A549 (cell line): Measurements from ENCODE around the gene CCNYL1. TPM values are rescaled to one million over a fixed set of nuclear protein-coding genes. Genes with fewer than 3 reads are reported as not detected.

Experiments
- ATAC-seq, 2 experiments: fragments of 200-7000 bp in 1 of 2; fragments of >200 bp in 1 of 2; cut with Nextera tagmentation in 1 of 2; cut with Tn5 transposase in 1 of 2; 3 replicates each; pipeline versions ENCODE4 v1.8.0 to v1.9.1; 2018 to 2020; ENCODE audit warnings: mild to moderate bottlenecking in 1 of 2, moderate library complexity in 1 of 2
- CTCF ChIA-PET: fragments of 300-600 bp; sonication (Branson Sonifier 250); formaldehyde crosslinking; extraction: SDS; loops from one replicate; lab custom pipeline; 2021; ENCODE audit warnings: antibody characterized with exemption, inconsistent platforms; lab: Yijun Ruan, JAX
- POLR2A ChIA-PET: fragments of 350-600 bp; formaldehyde crosslinking; extraction: SDS; loops from one replicate; lab custom pipeline; 2021; ENCODE audit warnings: antibody characterized with exemption, inconsistent platforms; lab: Yijun Ruan, JAX
- DNase-seq, 2 experiments: peaks; one replicate each; pipeline versions ENCODE4 v3.0.0 to v3.0.0-alpha.2; 2011 to 2016; ENCODE audit warnings: low read depth in 1 of 2, low spot score in 1 of 2
- FAIRE-seq: peaks from 2 replicates; lab custom pipeline; 2011; peaks lifted over from hg19 to GRCh38; lab: Jason Lieb, UNC
- H3K27ac ChIP-seq, 2 experiments: fragments of >200 bp; sonication (Bioruptor Twin); formaldehyde crosslinking; 3 replicates each; pipeline ENCODE4 v1.5.1; 2016 to 2017
- H3K4me1 ChIP-seq: fragments of >200 bp; sonication (Bioruptor Twin); formaldehyde crosslinking; 3 replicates; pipeline ENCODE4 v1.6.1; 2016
- H3K4me2 ChIP-seq: fragments of >200 bp; sonication (Bioruptor Twin); formaldehyde crosslinking; 3 replicates; pipeline ENCODE4 v1.6.1; 2016
- H3K4me3 ChIP-seq: fragments of >200 bp; sonication (Bioruptor Twin); formaldehyde crosslinking; 3 replicates; pipeline ENCODE4 v1.5.1; 2016
- H3K9me3 ChIP-seq: fragments of >200 bp; sonication (Bioruptor Twin); formaldehyde crosslinking; 3 replicates; pipeline ENCODE4 v1.6.1; 2016
- CBX8 ChIP-seq: fragments of 200-600 bp; sonication (generic); IDR thresholded peaks from 2 replicates; pipeline ENCODE4 v1.6.1; 2016
- CHD4 ChIP-seq: fragments of 200-600 bp; sonication (generic); IDR thresholded peaks from 2 replicates; pipeline ENCODE4 v1.6.1; 2016; ENCODE audit warnings: antibody characterized with exemption, mild to moderate bottlenecking, borderline replicate concordance
- E2F6 ChIP-seq: IDR thresholded peaks from 2 replicates; pipeline ENCODE4 v1.6.1; 2012; ENCODE audit warnings: low read depth, borderline replicate concordance
- FOXS1 ChIP-seq: fragments of 250-450 bp; sonication (Bioruptor Pico); IDR thresholded peaks from 2 replicates; pipeline ENCODE4 v1.5.0; 2020; ENCODE audit warnings: mild to moderate bottlenecking, moderate library complexity
- GATA3 ChIP-seq: IDR thresholded peaks from 2 replicates; pipeline ENCODE4 v1.6.1; 2012; ENCODE audit warnings: borderline replicate concordance
- HDAC2 ChIP-seq: fragments of 200-600 bp; sonication (generic); IDR thresholded peaks from 2 replicates; pipeline ENCODE4 v1.6.1; 2016
- HEYL ChIP-seq: fragments of 250-450 bp; sonication (Bioruptor Pico); IDR thresholded peaks from 2 replicates; pipeline ENCODE4 v1.8.0; 2021; ENCODE audit warnings: mild to moderate bottlenecking, moderate library complexity
- HOXB5 ChIP-seq: fragments of 250-450 bp; sonication (Bioruptor Pico); IDR thresholded peaks from 2 replicates; pipeline ENCODE4 v1.5.0; 2020; ENCODE audit warnings: mild to moderate bottlenecking, moderate library complexity
- KDM1A ChIP-seq: fragments of 200-600 bp; sonication (generic); IDR thresholded peaks from 2 replicates; pipeline ENCODE4 v1.6.1; 2016; ENCODE audit warnings: low read depth, mild to moderate bottlenecking
- NFE2L2 ChIP-seq: fragments of 150-350 bp; conservative IDR thresholded peaks from 2 replicates; pipeline ENCODE4 v1.6.1; 2014; ENCODE audit warnings: low read length
- PHF8 ChIP-seq: fragments of 200-600 bp; sonication (generic); IDR thresholded peaks from 2 replicates; pipeline ENCODE4 v1.6.1; 2016; ENCODE audit warnings: low read depth, mild to moderate bottlenecking, antibody characterized with exemption, moderate library complexity, borderline replicate concordance
- POLR2AphosphoS2 ChIP-seq: conservative IDR thresholded peaks from 2 replicates; pipeline ENCODE4 v1.6.1; 2012; ENCODE audit warnings: low read length, improper control_type of control experiment, inconsistent platforms
- RAD21 ChIP-seq, 2 experiments: fragments of >200 bp in 1 of 2; sonication (Bioruptor Twin) in 1 of 2; formaldehyde crosslinking in 1 of 2; IDR thresholded peaks in 1 of 2; conservative IDR thresholded peaks in 1 of 2; 2 replicates in 1 of 2; 3 replicates in 1 of 2; pipeline ENCODE4 v1.6.1; 2012 to 2018; ENCODE audit warnings: inconsistent platforms in 1 of 2
- REST ChIP-seq: fragments of 200-600 bp; sonication (generic); IDR thresholded peaks from 2 replicates; pipeline ENCODE4 v1.6.1; 2016; ENCODE audit warnings: antibody characterized with exemption, mild to moderate bottlenecking, moderate library complexity
- SMC3 ChIP-seq: fragments of >200 bp; sonication (Bioruptor Twin); formaldehyde crosslinking; IDR thresholded peaks from 3 replicates; pipeline ENCODE4 v1.6.1; 2018; ENCODE audit warnings: inconsistent platforms
- SREBF2 ChIP-seq: fragments of 450-650 bp; IDR thresholded peaks from 2 replicates; pipeline ENCODE4 v1.6.1; 2014; ENCODE audit warnings: mild to moderate bottlenecking, moderate library complexity
- ZFP36 ChIP-seq: fragments of 450-650 bp; IDR thresholded peaks from 2 replicates; pipeline ENCODE4 v1.6.1; 2014; ENCODE audit warnings: borderline replicate concordance; ENCODE audit not compliant: partially characterized antibody
- ZNF302 ChIP-seq: fragments of 250-450 bp; sonication (Bioruptor Pico); IDR thresholded peaks from 2 replicates; pipeline ENCODE4 v1.9.0; 2021; ENCODE audit warnings: inconsistent platforms, mild to moderate bottlenecking, moderate library complexity
- ZSCAN20 ChIP-seq: fragments of 250-450 bp; sonication (Bioruptor Pico); IDR thresholded peaks from 2 replicates; pipeline ENCODE4 v1.8.0; 2022; ENCODE audit warnings: mild to moderate bottlenecking, moderate library complexity
- WGBS: methylation state at CpG from one replicate; pipeline ENCODE4 v1.1.6; 2017; ENCODE audit errors: missing lambda C conversion rate; 5-methylcytosine and 5-hydroxymethylcytosine counted together
- polyA plus RNA-seq, 4 experiments: library from polyadenylated mRNA; depleted of rRNA in 3 of 4; stranded (reverse); fragments of >200 nt; fragmentation: RNase III in 1 of 4; extraction: RNeasy Plus Mini Kit Qiagen cat#74134 plus additional on column Dnase treatment in 1 of 4; gene quantifications; 2 replicates in 3 of 4; 3 replicates in 1 of 4; pipeline ENCODE4 v1.2.3, GENCODE V29; 2011 to 2017
- TF ChIP-seq, protein P1 (sequence below): fragments of 250-450 bp; sonication (Bioruptor Pico); IDR thresholded peaks from 2 replicates; pipeline ENCODE4 v1.5.0; 2020; ENCODE audit warnings: low read depth, mild to moderate bottlenecking, moderate library complexity

The CCNYL1 gene
- polyA plus RNA-seq, 2 of the 4 experiments (the other 2 are of a cell fraction), result 16.9 to 31.6 TPM

DNA sequence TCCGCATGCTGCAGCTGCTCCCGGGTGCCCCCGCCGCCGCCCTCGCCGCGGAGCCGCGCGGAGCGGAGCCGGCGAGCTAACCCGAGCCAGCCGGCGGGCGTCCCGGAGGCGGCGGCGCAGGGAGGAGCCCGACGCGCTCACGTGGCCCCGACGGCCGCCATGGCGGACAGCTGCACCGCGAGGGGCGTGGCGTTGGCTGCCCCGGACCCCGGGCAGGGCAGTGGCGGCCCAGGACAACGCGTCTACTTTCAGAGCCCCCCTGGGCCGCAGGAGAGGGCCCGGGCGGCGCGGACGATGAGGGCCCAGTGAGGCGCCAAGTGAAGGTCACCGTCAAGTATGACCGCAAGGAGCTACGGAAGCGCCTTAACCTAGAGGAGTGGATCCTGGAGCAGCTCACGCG, 30.0 kb upstream of the CCNYL1 start:
- peaks cover 37% of the 10 kb centered on the region for H3K4me1 ChIP-seq
- H3K4me3 ChIP-seq, result no peak overlapping the region
- WGBS, result 98% methylated on average over 50 of the region's 52 CpGs
- DNase-seq (no peak), ATAC-seq (no peak), FAIRE-seq (no peak)
- ChIA-PET CTCF (interaction anchor here (0.6 to 1.5 kb wide), 3 partner anchors 9 to 55 kb away, joined by 3 to 4 read pairs (median 3); no protein-coding TSS in a partner anchor), POLR2A (no interaction called here)
- TF ChIP-seq, protein P1, sequence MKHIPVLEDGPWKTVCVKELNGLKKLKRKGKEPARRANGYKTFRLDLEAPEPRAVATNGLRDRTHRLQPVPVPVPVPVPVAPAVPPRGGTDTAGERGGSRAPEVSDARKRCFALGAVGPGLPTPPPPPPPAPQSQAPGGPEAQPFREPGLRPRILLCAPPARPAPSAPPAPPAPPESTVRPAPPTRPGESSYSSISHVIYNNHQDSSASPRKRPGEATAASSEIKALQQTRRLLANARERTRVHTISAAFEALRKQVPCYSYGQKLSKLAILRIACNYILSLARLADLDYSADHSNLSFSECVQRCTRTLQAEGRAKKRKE (CRISPR knock-in tag), result no peak
- no peak for TF ChIP-seq ZSCAN20 (CRISPR knock-in tag)
- H3K4me2 ChIP-seq, result no peak overlapping the region
- no peaks in the 10 kb centered on the region for H3K9me3 ChIP-seq
- H3K27ac ChIP-seq, result peak overlapping the region in 1 of 2 experiments; percentile 62; a peak in 3 of 6 replicates

DNA sequence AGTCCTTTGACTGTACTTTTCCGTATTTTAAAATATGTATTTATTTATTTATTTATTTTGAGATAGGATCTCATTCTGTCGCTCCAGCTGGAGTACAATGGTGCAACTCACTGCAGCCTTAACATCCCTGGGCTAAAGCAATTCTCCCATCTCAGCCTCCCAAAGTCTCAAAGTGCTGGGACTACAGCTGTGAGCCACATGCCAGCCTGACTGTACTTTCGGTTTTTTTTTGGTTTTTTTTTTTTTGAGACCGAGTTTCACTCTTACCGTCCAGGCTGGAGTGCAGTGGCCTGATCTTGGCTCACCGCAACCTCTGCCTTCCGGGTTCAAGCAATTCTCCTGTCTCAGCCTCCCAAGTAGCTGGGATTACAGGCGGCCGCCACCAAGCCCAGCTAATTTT, 28.9 kb upstream of the CCNYL1 start:
- FAIRE-seq (no peak), ATAC-seq (no peak), DNase-seq (no peak)
- H3K4me1 ChIP-seq, result peaks cover 34% of the 10 kb centered on the region
- TF ChIP-seq SREBF2, result no peak
- no peak for TF ChIP-seq RAD21 (conservative IDR thresholded peaks at IDR 0.05 in 1 of 2, IDR thresholded peaks at IDR 0.05 in 1 of 2)
- no peak for TF ChIP-seq ZFP36
- TF ChIP-seq E2F6, result no peak
- no peak for TF ChIP-seq HDAC2
- WGBS, result 93% methylated on average over 9 of the region's 9 CpGs
- H3K9me3 ChIP-seq, result no peaks in the 10 kb centered on the region
- peak overlapping the region; percentile 82 to 92 for H3K27ac ChIP-seq
- ChIA-PET CTCF (interaction anchor here (0.6 kb wide), 1 partner anchor 46 kb away, joined by 5 read pairs; no protein-coding TSS in a partner anchor), POLR2A (no interaction called here)
- H3K4me2 ChIP-seq, result no peak overlapping the region
- no peak overlapping the region for H3K4me3 ChIP-seq

DNA sequence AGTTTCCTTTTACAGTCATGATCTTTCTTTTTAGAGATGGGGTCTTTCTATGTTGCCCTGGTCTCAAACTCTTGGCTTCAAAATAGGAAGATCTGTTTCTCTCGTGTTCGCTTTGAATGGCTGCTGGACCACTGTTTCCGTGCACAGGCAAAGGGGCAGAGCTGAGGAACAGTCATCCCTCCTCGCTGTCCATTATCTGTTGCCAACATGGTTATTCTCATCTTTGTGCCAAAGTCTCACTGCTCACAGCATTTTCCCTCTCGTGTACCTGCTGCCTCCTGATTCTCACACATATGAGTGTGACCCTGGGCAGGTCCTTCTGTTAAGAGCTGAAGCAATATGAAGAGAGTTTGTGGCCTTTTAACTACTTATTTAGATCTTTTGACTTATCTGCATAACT, 28.0 kb upstream of the CCNYL1 start:
- ChIA-PET CTCF (interaction anchor here (1.5 to 2.1 kb wide), 4 partner anchors 10 to 58 kb away, joined by 3 to 17 read pairs (median 7); partner anchors contain the start of gene METTL21A), POLR2A (interaction anchor here (0.9 to 1.8 kb wide), 5 partner anchors 10 to 58 kb away, joined by 3 to 24 read pairs (median 10); partner anchors contain the start of genes CCNYL1 and METTL21A)
- no peak for TF ChIP-seq SREBF2
- no peak for TF ChIP-seq POLR2AphosphoS2
- TF ChIP-seq NFE2L2, result no peak
- TF ChIP-seq, protein P1 (CRISPR knock-in tag), result peak; percentile 77; the same call in 1 of the 2 replicates
- no peak for TF ChIP-seq CHD4
- no peak for TF ChIP-seq SMC3
- Histone ChIP-seq H3K9me3 (no peaks in the 10 kb centered on the region), H3K4me3 (no peak overlapping the region), H3K4me1 (peaks cover 32% of the 10 kb centered on the region), H3K27ac (peak overlapping the region; percentile 82 to 92), H3K4me2 (peak overlapping the region; percentile 69)
- FAIRE-seq (no peak), DNase-seq (peak in 1 of 2 experiments; percentile 58), ATAC-seq (peak; percentile 54 to 72)
- 30% methylated on average over 5 of the region's 5 CpGs for WGBS

- FAIRE-seq (peak; percentile 91), ATAC-seq (peak; percentile 96), DNase-seq (peak; percentile 60 to 96)
- Histone ChIP-seq H3K4me3 (no peak overlapping the region), H3K4me1 (peaks cover 32% of the 10 kb centered on the region), H3K4me2 (peak overlapping the region; percentile 69), H3K9me3 (no peaks in the 10 kb centered on the region), H3K27ac (peak overlapping the region; percentile 82 to 92)
- WGBS, result 4% methylated on average over 3 of the region's 3 CpGs
- ChIA-PET POLR2A (interaction anchor here (0.7 to 1.8 kb wide), 8 partner anchors 9 to 59 kb away, joined by 3 to 24 read pairs (median 4); partner anchors contain the start of genes CCNYL1 and METTL21A), CTCF (interaction anchor here (0.6 to 2.1 kb wide), 9 partner anchors 10 to 59 kb away, joined by 3 to 17 read pairs (median 3); partner anchors contain the start of gene METTL21A)
- TF ChIP-seq HOXB5 (CRISPR knock-in tag) (peak; percentile 94), PHF8 (no peak), HEYL (CRISPR knock-in tag) (no peak), HDAC2 (no peak), REST (no peak), FOXS1 (CRISPR knock-in tag) (no peak), ZSCAN20 (CRISPR knock-in tag) (no peak), CBX8 (no peak), GATA3 (peak; percentile 91), KDM1A (no peak), ZNF302 (CRISPR knock-in tag) (no peak)
- TF ChIP-seq, protein P1 (CRISPR knock-in tag), result no peak
Observed at GRCh38 chr2:207683879-207684627, 27.4 kb upstream of the CCNYL1 start.
